VCaP (cell line): ENCODE results near the gene ANKLE1.

Source experiments
- H3K27ac ChIP-seq: fragments of 450-650 bp; 2 replicates; pipeline ENCODE4 v1.5.1; 2017
- CTCF ChIP-seq: fragments of 450-650 bp; conservative IDR thresholded peaks from 2 replicates; pipeline ENCODE4 v1.5.1; 2017; ENCODE audit warnings: mild to moderate bottlenecking, moderate library complexity

Gene ANKLE1

GRCh38 chr19:17255150-17255621 lies 26.5 kb upstream of the ANKLE1 start:
- H3K27ac ChIP-seq: no peak overlapping the region
- no peak for TF ChIP-seq CTCF

GRCh38 chr19:17256130-17256529 lies 25.6 kb upstream of the ANKLE1 start:
- TF ChIP-seq CTCF: no peak
- no peak overlapping the region for H3K27ac ChIP-seq

- H3K27ac ChIP-seq: no peak overlapping the region
- TF ChIP-seq CTCF: no peak
Observed at GRCh38 chr19:17259118-17259780, 22.5 kb upstream of the ANKLE1 start.

- no peak overlapping the region for H3K27ac ChIP-seq
- TF ChIP-seq CTCF: no peak
Observed at GRCh38 chr19:17259934-17260333, 21.8 kb upstream of the ANKLE1 start.

GRCh38 chr19:17260842-17261325 lies 20.8 kb upstream of the ANKLE1 start:
- TF ChIP-seq CTCF: peak; percentile 98
- H3K27ac ChIP-seq: peak overlapping the region; percentile 45; the same call in 1 of the 2 replicates

GRCh38 chr19:17262557-17262956 lies 19.1 kb upstream of the ANKLE1 start:
- no peak for TF ChIP-seq CTCF
- no peak overlapping the region for H3K27ac ChIP-seq

GRCh38 chr19:17263712-17264640 lies 17.7 kb upstream of the ANKLE1 start:
- H3K27ac ChIP-seq: no peak overlapping the region

More at GRCh38 chr19:17263712-17264640, 17.7 kb upstream of the ANKLE1 start:
- TF ChIP-seq CTCF: no peak
